Transverse colon (tissue), 4 donors: Measurements from ENCODE around the gene OLFM2. TPM values are rescaled to one million over a fixed set of nuclear protein-coding genes. Genes with fewer than 3 reads are reported as not detected.

Experiments used
- DNase-seq: peaks from one replicate; pipeline ENCODE4 v3.0.0-alpha.2; 2019
- H3K27ac ChIP-seq, 4 donors: fragments of 200-600 bp; sonication (generic); 2 replicates each; pipeline ENCODE4 v1.5.1; 2016 to 2018; ENCODE audit warnings: inconsistent platforms in 4 of 4
- H3K27me3 ChIP-seq: fragments of 200-600 bp; sonication (generic); 2 replicates; pipeline ENCODE4 v1.5.1; 2017; ENCODE audit warnings: inconsistent platforms
- H3K36me3 ChIP-seq, 4 donors: fragments of 200-600 bp; sonication (generic); 2 replicates each; pipeline ENCODE4 v1.5.1; 2017 to 2019; ENCODE audit warnings: inconsistent platforms in 4 of 4
- H3K4me1 ChIP-seq, 4 donors: fragments of 200-600 bp; sonication (generic); 2 replicates each; pipeline ENCODE4 v1.5.1; 2017 to 2020; ENCODE audit warnings: inconsistent platforms in 4 of 4
- H3K4me3 ChIP-seq, 4 donors: fragments of 200-600 bp; sonication (generic); 1 replicate in 1 of 4; 2 replicates in 3 of 4; pipeline versions ENCODE4 v1.5.1 to v1.6.1; 2017 to 2019; ENCODE audit warnings: inconsistent platforms in 4 of 4
- H3K9me3 ChIP-seq, 2 donors: fragments of 200-600 bp; sonication (generic); 2 replicates each; pipeline ENCODE4 v1.5.1; 2017 to 2019; ENCODE audit warnings: inconsistent platforms in 2 of 2
- EP300 ChIP-seq: sonication (generic); formaldehyde crosslinking; IDR thresholded peaks from one replicate; pipeline ENCODE4 v1.6.1; 2017; ENCODE audit warnings: antibody characterized with exemption, low read depth
- POLR2A ChIP-seq: fragments of 450-650 bp; IDR thresholded peaks from one replicate; pipeline ENCODE4 v1.6.1; 2016; ENCODE audit warnings: antibody characterized with exemption, mild to moderate bottlenecking, moderate library complexity
- POLR2AphosphoS5 ChIP-seq, 3 donors: sonication (generic); formaldehyde crosslinking; IDR thresholded peaks; one replicate each; pipeline ENCODE4 v1.6.1; 2016; ENCODE audit warnings: antibody characterized with exemption in 3 of 3
- WGBS, 2 donors: methylation state at CpG; one replicate each; pipeline ENCODE4 v1.1.5; 2018; ENCODE audit warnings: low coverage in 1 of 2; 5-methylcytosine and 5-hydroxymethylcytosine counted together
- in situ Hi-C, 4 donors: fragments of 200-750 bp; cut with MboI; loops; one replicate each; pipeline versions ENCODE4 v1.15.0 to v1.15.1; 2017; ENCODE audit warnings: low sequenced_read_pairs in 3 of 4, low pct_ligation_motif_present in 1 of 4, low pct_unique_long_range_greater_than_20kb in 1 of 4
- intact Hi-C: fragments of 100-400 bp; cut with DNase I; formaldehyde crosslinking; loops from one replicate; pipeline ENCODE4 v1.15.1; 2023; ENCODE audit warnings: low total_unique reads
- total RNA-seq, 4 donors: library from RNA; depleted of rRNA; stranded (reverse); fragments of >200 nt; gene quantifications; one replicate each; pipeline ENCODE4 v1.1.0, GENCODE V29; 2016
- TF ChIP-seq, protein P1 (sequence below), 5 experiments: fragments of 200-600 bp in 3 of 5; fragments of 450-650 bp in 2 of 5; sonication (generic) in 3 of 5; IDR thresholded peaks; 1 replicate in 2 of 5; 2 replicates in 3 of 5; pipeline ENCODE4 v1.5.1; 2016 to 2017; ENCODE audit warnings: antibody characterized with exemption in 5 of 5, inconsistent platforms in 3 of 5, mild to moderate bottlenecking in 2 of 5, moderate library complexity in 1 of 5

OLFM2 gene
- total RNA-seq, 4 donors from 2014 or later = 2.0 to 2.7 TPM; not detected in 2

DNA sequence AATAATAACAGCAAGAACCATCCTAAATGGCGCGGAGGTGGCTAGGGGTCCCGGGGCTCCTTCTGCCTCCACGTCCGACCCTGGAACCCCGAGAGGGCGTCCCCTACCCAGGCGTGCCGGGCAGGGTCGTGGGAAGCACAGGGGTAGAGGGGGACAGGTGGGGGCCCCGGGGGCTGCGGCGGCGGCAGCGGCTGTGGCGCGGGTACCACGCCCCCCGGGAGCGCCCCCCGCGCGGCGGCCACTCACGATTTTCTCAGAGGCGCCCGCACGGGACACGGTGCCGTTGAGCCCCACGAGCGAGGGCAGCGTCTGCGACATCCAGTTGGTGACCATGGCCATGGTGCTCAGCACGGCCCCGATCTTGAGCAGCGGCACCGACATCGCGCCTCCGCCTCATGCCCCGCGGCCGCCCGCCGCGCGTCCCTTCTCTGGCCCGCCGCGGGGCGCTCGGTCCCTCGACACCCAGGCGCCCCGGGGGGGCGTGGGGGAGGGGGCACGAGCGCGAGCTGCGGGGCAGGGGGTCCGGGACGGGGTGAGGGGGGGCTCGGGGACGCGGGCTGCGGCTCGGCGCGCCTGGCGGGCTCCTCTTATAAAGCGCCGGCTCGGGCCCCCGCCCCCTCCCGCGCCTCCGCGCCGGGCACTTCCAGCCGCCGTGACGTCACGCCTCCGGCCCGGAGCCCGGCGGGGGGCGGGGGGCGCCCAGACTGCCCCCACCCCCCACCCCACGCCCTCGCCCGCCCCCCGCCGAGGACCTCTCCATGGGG lies 22.9 kb downstream of the OLFM2 start:
- no peak overlapping the region for H3K27ac ChIP-seq
- in situ Hi-C loops = no loop called here

DNA sequence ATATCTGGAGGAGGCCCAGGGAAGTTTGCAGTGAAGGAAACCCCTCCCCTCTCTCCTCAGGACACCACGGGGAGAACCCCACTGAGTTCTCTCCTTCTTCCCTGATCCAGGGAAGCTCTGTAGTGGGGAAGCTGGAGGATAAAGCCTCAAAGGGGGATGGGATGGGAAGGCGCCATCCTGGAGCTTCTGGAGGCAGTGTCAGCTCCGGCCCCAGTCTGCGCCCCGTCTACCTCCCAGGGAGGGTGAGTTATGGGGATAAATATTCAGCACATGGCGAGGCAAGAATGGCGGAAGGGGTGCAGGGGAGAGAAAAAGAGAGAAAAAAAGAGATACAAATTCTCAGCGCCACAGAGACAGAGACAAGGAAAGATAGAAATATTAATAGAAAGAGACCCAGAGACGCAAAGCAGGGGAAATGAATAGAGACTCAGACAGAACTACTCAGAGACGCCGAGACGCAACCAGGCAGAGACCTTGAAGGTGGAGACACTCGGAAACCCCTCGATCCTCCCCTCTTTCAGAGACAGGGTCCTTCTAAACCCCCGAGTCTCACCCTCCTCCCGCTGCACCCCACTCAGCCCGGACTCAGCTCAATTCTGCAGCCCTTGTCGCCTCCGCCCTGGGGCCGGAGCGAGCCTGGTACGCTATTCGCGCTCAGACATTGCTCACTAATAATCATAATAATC lies 23.6 kb downstream of the OLFM2 start:
- peaks cover 56% of the 10 kb centered on the region for H3K27me3 ChIP-seq
- H3K27ac ChIP-seq = no peak overlapping the region
- DNase-seq = no peak
- TF ChIP-seq POLR2AphosphoS5 (IDR thresholded peaks at IDR 0.05) = no peak
- no peak for TF ChIP-seq POLR2A
- TF ChIP-seq, protein P1, sequence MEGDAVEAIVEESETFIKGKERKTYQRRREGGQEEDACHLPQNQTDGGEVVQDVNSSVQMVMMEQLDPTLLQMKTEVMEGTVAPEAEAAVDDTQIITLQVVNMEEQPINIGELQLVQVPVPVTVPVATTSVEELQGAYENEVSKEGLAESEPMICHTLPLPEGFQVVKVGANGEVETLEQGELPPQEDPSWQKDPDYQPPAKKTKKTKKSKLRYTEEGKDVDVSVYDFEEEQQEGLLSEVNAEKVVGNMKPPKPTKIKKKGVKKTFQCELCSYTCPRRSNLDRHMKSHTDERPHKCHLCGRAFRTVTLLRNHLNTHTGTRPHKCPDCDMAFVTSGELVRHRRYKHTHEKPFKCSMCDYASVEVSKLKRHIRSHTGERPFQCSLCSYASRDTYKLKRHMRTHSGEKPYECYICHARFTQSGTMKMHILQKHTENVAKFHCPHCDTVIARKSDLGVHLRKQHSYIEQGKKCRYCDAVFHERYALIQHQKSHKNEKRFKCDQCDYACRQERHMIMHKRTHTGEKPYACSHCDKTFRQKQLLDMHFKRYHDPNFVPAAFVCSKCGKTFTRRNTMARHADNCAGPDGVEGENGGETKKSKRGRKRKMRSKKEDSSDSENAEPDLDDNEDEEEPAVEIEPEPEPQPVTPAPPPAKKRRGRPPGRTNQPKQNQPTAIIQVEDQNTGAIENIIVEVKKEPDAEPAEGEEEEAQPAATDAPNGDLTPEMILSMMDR (IDR thresholded peaks at IDR 0.05) = no peak
- no peak for TF ChIP-seq EP300
- 35 to 58% methylated on average over 4 to 24 of the region's 24 CpGs for WGBS, 2 donors
- no peaks in the 10 kb centered on the region for H3K36me3 ChIP-seq
- intact Hi-C loops (no loop called here), in situ Hi-C loops (no loop called here)
- H3K4me1 ChIP-seq = peaks cover 5 to 21% (median 16%) of the 10 kb centered on the region in 4 donors
- H3K9me3 ChIP-seq = no peaks in the 10 kb centered on the region
- H3K4me3 ChIP-seq = no peak overlapping the region

More for the DNA sequence above, 22.9 kb downstream of the OLFM2 start:
- no peaks in the 10 kb centered on the region for H3K36me3 ChIP-seq
- 21 to 27% methylated on average over 3 to 11 of the region's 95 CpGs for WGBS, 2 donors
- peaks cover 5 to 21% (median 16%) of the 10 kb centered on the region in 4 donors for H3K4me1 ChIP-seq
- H3K9me3 ChIP-seq = no peaks in the 10 kb centered on the region
- DNase-seq = peak; percentile 15
- H3K4me3 ChIP-seq = peak overlapping the region; percentile 13 to 60 (median 32)
- no peak for TF ChIP-seq POLR2AphosphoS5 (IDR thresholded peaks at IDR 0.05)
- no peak for TF ChIP-seq POLR2A
- TF ChIP-seq, protein P1 (IDR thresholded peaks at IDR 0.05) = no peak
- no peak for TF ChIP-seq EP300
- intact Hi-C loops = no loop called here
- peaks cover 56% of the 10 kb centered on the region for H3K27me3 ChIP-seq

DNA sequence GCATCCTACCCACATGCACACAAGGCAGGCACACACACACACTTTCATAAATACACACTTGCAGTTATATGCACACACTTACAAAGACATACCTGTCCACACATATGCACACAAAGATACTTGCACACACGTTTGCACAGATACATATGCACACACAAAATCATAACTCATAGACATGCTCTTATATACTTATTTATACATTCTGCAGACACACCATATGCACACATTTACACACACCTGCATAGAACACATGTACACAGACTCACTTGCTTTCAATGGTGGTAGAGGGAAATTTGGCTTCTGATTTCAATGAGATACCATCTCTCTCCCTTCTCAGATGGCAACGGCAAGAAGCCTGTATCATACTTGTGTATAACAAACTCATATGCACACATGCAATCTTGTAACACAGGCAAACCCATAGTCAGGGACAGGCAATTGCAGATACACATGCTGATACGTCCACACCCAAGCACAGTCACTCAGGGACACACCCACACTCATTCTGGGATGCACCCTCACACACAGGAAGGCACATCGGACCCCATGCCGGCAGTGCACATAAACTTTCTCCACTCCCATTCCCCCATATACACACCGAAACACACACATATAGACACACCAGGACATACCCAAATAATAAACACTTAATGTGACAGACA lies 24.7 kb downstream of the OLFM2 start:
- Histone ChIP-seq H3K27ac (no peak overlapping the region), H3K27me3 (peaks cover 48% of the 10 kb centered on the region), H3K9me3 (no peaks in the 10 kb centered on the region), H3K4me1 (peaks cover 5 to 21% (median 16%) of the 10 kb centered on the region in 4 donors), H3K36me3 (no peaks in the 10 kb centered on the region), H3K4me3 (no peak overlapping the region)
- 43 to 75% methylated on average over 1 to 6 of the region's 6 CpGs for WGBS, 2 donors
- TF ChIP-seq POLR2A = no peak
- TF ChIP-seq POLR2AphosphoS5 (IDR thresholded peaks at IDR 0.05) = no peak
- no peak for TF ChIP-seq EP300
- TF ChIP-seq, protein P1 (IDR thresholded peaks at IDR 0.05) = no peak
- DNase-seq = no peak
- in situ Hi-C loops (no loop called here), intact Hi-C loops (no loop called here)

DNA sequence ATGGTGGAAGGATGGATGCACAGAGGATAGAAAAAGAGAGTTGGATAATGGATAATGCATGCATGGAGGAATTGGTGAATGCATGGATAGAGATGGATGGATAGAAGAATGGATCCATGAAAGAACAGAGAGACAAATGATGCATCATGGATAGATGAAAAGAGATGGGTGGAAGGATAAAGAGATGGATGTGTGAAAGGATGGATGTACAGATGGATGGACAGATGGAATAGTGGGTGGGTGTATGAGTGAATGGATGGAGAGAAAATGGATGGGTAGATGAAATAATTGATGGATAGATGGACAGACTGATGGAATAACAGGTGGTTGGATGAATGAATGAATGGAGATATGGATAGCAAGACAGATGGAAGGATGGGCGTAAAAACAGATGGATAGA lies 25.7 kb downstream of the OLFM2 start:
- H3K27ac ChIP-seq = no peak overlapping the region
- no peak overlapping the region for H3K4me3 ChIP-seq
- H3K9me3 ChIP-seq = no peaks in the 10 kb centered on the region
- no peak for TF ChIP-seq POLR2A
- TF ChIP-seq EP300 = no peak
- no peak for TF ChIP-seq POLR2AphosphoS5 (IDR thresholded peaks at IDR 0.05)
- TF ChIP-seq, protein P1 (IDR thresholded peaks at IDR 0.05) = no peak
- no peak for DNase-seq
- no peaks in the 10 kb centered on the region for H3K36me3 ChIP-seq
- H3K4me1 ChIP-seq = peaks cover 5 to 21% (median 16%) of the 10 kb centered on the region in 4 donors
- intact Hi-C loops = no loop called here
- peaks cover 39% of the 10 kb centered on the region for H3K27me3 ChIP-seq
- WGBS, 2 donors = 40 to 77% methylated on average over 1 of the region's 1 CpG
- in situ Hi-C loops = no loop called here
